ENCODE data around the gene PLIN1. TPM values are rescaled to one million over a fixed set of nuclear protein-coding genes. Genes with fewer than 3 reads are reported as not detected.

The PLIN1 gene
- total and polyA plus RNA-seq, 2 experiments from 2014 or later: 0.21 to 0.90 TPM

GRCh38 chr15:89641053-89641452, 38.1 kb downstream of the PLIN1 start (continued):
- TF ChIP-seq STAT1 (IDR thresholded peaks at IDR 0.05; ENCODE audit: unreplicated experiment) (no peak), CREB1 (CRISPR knock-in tag; IDR thresholded peaks at IDR 0.05; ENCODE audit: low read depth) (no peak), JUNB (IDR thresholded peaks at IDR 0.05; ENCODE audit: unreplicated experiment) (no peak), POLR2AphosphoS5 (IDR thresholded peaks at IDR 0.05; ENCODE audit: low read depth) (no peak), ZNF114 (CRISPR knock-in tag; IDR thresholded peaks at IDR 0.05) (no peak)

- no peaks in the 10 kb centered on the region for H3K4me1 Mint-ChIP-seq
- no peak overlapping the region for H2AFZ ChIP-seq
- peaks cover 27% of the 10 kb centered on the region for H3K9me3 Mint-ChIP-seq
- H3K79me2 ChIP-seq (replicated peaks; ENCODE audit: insufficient read depth): no peaks in the 10 kb centered on the region
- H3K4me3 ChIP-seq: no peak overlapping the region
- ATAC-seq: no peak
- H3K4me3 Mint-ChIP-seq: no peak overlapping the region
- TF ChIP-seq JUNB (IDR thresholded peaks at IDR 0.05; ENCODE audit: unreplicated experiment) (no peak), CTCF (conservative IDR thresholded peaks at IDR 0.05; ENCODE audit: low read depth in 2 of 2) (no peak), ETS1 (IDR thresholded peaks at IDR 0.05) (no peak), CREB1 (CRISPR knock-in tag; IDR thresholded peaks at IDR 0.05; ENCODE audit: low read depth) (no peak), REST (IDR thresholded peaks at IDR 0.05; ENCODE audit: unreplicated experiment) (no peak), POLR2AphosphoS5 (IDR thresholded peaks at IDR 0.05; ENCODE audit: low read depth) (no peak), NANOG (IDR thresholded peaks at IDR 0.05; ENCODE audit: borderline replicate concordance) (no peak)
- no peak overlapping the region for H3K27ac Mint-ChIP-seq
- no peaks in the 10 kb centered on the region for H3F3A ChIP-seq (replicated peaks; ENCODE audit: low read depth)
- H3K27ac ChIP-seq (ENCODE audit: low read depth): no peak overlapping the region
- no peaks in the 10 kb centered on the region for H3K4me1 ChIP-seq (ENCODE audit: insufficient read depth)
- peaks cover 65% of the 10 kb centered on the region for H3K36me3 Mint-ChIP-seq (ENCODE audit: low read depth)
- DNase-seq (ENCODE audit: low spot score): no peak
- no peaks in the 10 kb centered on the region for H3K9me2 ChIP-seq (ENCODE audit: insufficient read depth)
- peaks cover 13% of the 10 kb centered on the region for H3K36me3 ChIP-seq (ENCODE audit: insufficient read depth)
- H3K27me3 ChIP-seq (ENCODE audit: insufficient read depth): no peaks in the 10 kb centered on the region
- no peak overlapping the region for H3K4me2 ChIP-seq
- peaks cover 4% of the 10 kb centered on the region for H3K27me3 Mint-ChIP-seq (ENCODE audit: insufficient read depth, low read depth, poor library complexity)
- no peaks in the 10 kb centered on the region for H4K20me1 ChIP-seq (replicated peaks; ENCODE audit: insufficient read depth)
Observed at GRCh38 chr15:89640245-89640644, 38.9 kb downstream of the PLIN1 start.

Data from GM23338 (cell line).